HG02981 (cell line): ENCODE measurements around the gene MTA2.
"Not testable (repeated sequence)": the region's sequence is repeated elsewhere in the genome, so short reads cannot be mapped to it uniquely, and the experiment has no call there.

Experiments
- ATAC-seq: cut with Tn5 transposase; IDR thresholded peaks from one replicate; pipeline ENCODE4 v1.9.1; 2021; ENCODE audit warnings: mild to moderate bottlenecking, moderate library complexity; ENCODE audit not compliant: unreplicated experiment

The MTA2 gene

GRCh38 chr11:62601372-62602140 lies at the start of gene MTA2:
Gene MTA2, minus strand, starts transcription at chr11:62601865. Its CDS starts 415 bp downstream, at chr11:62601450.
- peak; percentile 68 for ATAC-seq

DNA sequence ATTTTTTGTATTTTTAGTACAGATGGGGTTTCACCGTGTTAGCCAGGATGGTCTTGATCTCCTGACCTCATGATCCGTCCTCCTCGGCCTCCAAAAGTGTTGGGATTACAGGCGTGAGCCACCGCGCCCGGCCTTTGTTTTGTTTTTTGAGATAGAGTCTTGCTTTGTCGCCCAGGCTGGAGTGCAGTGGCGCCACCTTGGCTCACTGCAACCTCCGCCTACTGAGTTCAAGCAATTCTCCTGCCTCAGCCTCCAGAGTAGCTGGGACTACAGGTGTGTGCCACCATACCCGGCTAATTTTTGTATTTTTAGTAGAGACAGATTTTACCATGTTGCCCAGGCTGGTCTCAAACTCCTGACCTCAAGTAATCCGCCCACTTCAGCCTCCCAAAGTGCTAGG lies 48.6 kb upstream of the MTA2 start:
- not testable (repeated sequence) for ATAC-seq

GRCh38 chr11:62649486-62649885 lies 47.8 kb upstream of the MTA2 start:
- ATAC-seq = no peak

DNA sequence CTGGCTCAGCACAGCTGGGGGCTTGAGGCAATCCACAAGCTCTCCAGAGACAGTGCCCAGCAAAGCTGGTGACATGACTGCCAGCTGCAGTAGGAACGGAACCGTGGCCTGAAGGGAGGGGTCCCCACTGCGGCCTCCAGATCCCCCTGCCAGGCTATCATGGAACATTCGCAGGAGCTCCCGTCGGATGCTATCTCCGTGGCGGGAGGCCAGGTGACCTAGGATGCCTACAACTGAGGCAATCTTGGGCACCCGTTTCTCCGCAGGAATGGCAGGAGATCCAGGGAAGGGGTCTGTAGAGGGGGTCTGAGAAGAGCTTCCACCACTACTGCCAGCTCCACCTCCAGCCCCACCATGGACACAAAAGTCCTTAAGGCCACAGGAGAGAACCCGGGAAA lies 47.3 kb upstream of the MTA2 start:
- no peak for ATAC-seq

GRCh38 chr11:62648185-62648966 lies 46.7 kb upstream of the MTA2 start:
- ATAC-seq = no peak

GRCh38 chr11:62647609-62648005 lies 45.9 kb upstream of the MTA2 start:
- ATAC-seq = no peak

- no peak for ATAC-seq
Measured at GRCh38 chr11:62646825-62647608, 45.4 kb upstream of the MTA2 start.

DNA sequence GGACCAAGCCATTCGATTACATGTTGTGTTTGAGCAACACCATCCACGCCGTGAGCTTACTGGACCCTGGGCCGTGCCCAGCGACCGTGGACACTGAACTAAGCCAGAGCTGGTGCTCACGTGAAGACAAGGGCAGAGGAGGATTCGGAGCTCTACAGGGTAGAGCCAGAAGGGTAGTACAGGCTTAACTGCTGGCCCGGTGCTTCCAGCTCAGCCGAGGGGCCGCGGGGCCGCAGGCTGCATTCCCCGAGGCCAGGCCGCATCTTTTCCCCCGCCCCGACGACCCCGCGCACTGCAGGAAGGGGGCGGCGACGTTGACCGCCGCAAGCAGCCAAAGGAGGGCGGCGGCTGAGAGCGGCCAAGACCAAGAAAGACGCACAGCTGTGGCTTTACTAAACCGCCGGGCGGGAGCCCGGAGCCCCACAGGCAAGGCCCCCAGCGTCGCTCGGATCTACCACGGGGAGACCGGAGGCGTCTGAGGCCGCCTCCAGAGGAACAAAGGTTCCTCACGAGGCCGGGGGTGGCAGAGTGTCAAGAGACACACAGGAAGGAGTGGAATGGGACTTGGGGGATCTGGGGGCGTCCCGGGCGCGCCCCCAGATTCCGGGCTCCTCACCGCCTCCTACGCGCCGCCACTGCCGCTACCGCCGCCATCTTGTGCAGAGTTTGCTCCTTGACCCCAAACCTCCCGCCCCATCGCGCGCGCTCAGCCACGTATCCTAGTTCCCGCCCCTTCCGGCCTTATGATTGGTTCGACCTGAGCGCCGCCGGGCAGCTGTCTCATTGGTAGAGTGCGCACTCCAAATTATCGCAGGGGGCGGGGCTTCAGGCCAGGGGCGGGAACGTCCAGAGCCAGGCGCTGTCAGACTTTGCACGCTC lies 44.5 kb upstream of the MTA2 start, which contains the start of gene GANAB:
Gene GANAB (minus strand): TSS at position 668 of the 879 bp plus-strand sequence. CDS start 14 bp downstream, at position 654.
- peak; percentile 95 for ATAC-seq

DNA sequence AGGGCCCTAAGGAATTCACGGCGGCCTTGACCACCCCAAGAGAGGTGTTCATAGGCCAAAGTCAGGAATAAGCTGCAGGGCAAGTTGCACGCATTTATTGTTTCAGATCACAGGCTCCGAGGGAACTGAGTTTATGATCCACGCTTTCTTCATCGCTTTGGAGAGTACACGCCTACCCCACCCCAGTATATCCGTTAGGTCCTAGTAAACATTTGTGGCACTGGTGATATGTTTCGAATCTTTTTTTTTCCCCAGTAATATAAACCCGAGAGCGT lies 43.9 kb upstream of the MTA2 start:
- ATAC-seq = no peak

- no peak for ATAC-seq
Measured at GRCh38 chr11:62644220-62644619, 42.6 kb upstream of the MTA2 start.

DNA sequence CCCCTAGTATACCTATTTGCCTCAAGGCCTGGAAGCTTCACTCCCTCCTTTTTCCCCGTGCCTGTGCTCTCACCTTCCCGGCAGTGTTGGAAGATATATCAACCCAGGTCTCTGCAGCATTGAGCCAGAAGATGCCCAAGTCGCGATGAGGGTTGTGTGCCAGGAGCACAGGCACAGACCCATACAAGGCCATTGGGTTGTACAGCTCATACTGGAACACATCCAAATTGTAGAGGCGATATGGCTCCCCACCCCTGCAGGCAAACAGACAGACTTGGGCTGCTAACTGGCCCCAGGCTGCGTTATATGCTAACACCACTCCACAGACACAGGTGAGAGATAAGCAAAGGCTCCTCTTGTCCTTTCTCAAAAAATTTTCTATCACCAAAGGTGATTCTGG lies 30.8 kb upstream of the MTA2 start:
- ATAC-seq = no peak

- no peak for ATAC-seq
Measured at GRCh38 chr11:62627713-62628112, 26.0 kb upstream of the MTA2 start.

DNA sequence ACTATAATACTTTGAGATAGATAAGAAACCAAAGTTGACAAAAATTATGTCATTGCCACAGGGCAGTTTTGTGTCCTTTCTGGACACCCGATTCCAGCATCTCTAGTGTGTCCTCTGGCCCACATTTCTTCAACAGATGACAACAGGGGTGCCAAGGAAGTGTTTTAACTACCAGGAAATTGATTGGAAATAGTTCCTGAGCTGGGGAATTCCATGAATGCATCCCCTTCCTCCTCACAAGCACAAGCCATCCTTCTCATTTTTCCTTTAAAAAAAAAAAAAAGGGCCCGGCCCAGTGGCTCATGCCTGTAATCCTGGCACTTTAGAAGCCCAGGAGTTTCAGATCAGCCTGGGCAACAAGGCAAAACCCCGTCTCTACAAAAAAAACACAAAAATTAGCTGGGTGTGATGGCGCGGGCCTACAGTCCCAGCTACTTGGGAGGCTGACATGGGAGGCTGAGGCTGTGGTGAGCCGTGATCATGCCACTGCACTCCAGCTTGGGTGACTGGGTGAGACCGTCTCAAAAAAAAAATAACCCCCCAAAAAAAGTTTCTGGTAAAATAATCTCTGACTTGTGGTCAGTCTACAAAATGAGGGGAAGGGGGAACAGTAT lies 20.9 kb upstream of the MTA2 start:
- ATAC-seq = no peak

GRCh38 chr11:62621567-62622470 lies 20.2 kb upstream of the MTA2 start, which contains the start of gene B3GAT3:
Gene B3GAT3, minus strand, starts transcription at chr11:62621986. Its CDS starts 39 bp downstream, at chr11:62621947.
- ATAC-seq = peak; percentile 92

DNA sequence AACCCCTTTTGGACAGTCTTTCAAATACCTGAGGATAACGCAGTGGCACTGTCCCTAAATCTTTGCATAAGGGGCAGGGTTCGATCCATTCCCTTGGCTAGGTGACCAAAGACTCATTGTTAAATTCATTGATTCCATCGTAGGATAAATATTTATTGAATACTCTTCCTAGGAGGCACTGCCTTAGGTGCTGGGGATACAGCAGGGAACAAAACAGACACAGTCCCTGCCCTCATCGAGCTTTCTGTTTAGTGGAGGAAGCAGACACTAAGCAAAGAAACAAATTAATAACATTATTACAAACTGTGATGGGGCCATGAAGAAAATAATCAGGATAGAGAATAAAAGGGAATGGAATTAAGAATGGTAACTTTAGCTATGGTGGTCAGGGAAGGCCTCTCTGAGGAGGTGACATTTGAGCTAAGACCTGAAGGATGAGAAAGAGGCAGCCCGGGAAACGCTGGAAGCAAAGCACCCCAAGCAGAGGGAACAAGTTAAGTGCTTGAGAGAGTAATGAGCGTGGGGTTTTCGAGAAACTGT lies 19.4 kb upstream of the MTA2 start:
- no peak for ATAC-seq

DNA sequence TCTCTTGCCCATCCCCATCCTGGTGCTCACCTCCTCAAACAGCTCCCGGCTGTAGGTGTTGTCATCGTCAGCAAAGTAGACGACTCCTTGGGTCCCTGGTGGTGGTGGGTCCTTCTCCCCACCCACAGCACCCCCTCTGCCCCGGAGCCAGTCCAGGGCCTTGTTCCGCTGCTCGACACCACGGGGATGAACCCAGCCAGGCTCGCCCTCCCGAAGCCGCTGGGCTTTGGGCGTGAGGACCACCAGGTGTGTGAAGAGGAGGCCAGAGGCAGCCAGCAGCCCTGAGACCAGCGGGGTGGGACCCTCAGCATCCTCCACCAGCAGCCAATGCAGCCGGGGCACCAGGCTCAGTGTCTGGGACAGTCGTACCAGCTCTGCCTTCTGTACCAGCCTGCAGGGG lies 15.3 kb upstream of the MTA2 start:
- ATAC-seq = not testable (repeated sequence)

GRCh38 chr11:62615521-62615920 lies 13.9 kb upstream of the MTA2 start:
- no peak for ATAC-seq

DNA sequence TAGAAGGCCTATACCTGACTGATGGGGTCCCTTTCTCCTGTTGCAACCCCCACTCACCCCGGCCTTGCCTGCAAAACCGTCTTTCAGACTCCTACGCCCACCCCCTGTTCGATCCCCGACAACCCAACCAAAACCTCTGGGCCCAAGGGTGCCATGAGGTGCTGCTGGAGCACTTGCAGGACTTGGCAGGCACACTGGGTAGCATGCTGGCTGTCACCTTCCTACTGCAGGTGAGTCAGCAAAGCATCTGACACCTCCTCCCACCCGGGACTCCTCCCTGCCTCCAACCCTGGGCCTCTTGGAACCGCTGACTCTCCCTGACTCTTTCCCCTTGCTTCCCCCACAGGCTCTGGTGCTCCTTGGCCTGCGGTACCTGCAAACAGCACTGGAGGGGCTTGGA lies 12.6 kb upstream of the MTA2 start:
- ATAC-seq = no peak

GRCh38 chr11:62613291-62613778 lies 11.7 kb upstream of the MTA2 start:
- no peak for ATAC-seq
